IPS DF 4.7 (cell line): ENCODE data around the gene WDR37.
"Not testable (repeated sequence)": the region's sequence is repeated elsewhere in the genome, so short reads cannot be mapped to it uniquely, and the experiment has no call there.

Experiments
- DNase-seq: peaks from one replicate; pipeline ENCODE4 v3.0.0-alpha.2; 2013; ENCODE audit warnings: low spot score; ENCODE audit errors: extremely low read depth

The WDR37 gene

DNA sequence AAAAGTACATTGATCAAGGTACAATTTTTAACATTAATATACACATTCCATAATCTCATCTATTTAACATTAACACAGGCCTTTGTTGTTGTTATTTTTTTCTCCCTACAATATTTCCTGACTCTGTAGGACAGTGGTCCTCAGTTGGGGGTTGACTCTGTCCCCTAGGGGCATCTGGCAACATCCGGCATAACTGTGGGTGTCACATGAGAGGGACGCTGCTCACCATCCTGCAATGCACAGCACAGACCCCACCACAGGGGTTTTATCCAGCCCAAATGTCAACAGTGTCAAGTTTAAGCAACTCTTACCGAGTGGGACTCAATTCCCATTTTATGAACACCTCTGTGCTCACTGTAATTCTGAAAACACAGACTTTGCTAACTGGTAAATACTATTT, 16.1 kb upstream of the WDR37 start:
- no peak for DNase-seq

- no peak for DNase-seq
Measured at GRCh38 chr10:1041514-1041913, 14.7 kb upstream of the WDR37 start.

DNA sequence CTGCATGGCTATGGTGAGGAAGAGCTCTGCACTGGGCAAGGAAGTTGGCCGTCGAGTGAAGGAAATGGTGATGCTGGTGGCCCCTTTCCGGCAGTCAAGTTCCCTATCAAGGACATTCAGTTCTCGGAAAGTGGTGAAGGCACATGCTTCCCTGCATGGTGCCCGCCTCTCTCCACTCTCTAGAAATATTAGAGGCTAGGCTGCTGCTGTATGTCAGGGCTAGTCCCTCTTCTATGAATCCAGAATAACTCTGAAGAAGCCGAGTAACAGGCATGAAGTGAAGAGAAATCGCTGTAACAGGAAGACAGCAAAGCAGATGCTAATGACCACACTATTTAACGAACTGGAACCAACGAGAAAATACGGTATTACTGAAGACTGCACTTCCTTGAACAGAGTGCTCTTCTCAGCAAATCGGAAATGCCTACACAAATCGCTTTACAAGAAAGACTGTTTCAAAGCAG, 12.6 kb upstream of the WDR37 start:
- DNase-seq, result no peak

DNA sequence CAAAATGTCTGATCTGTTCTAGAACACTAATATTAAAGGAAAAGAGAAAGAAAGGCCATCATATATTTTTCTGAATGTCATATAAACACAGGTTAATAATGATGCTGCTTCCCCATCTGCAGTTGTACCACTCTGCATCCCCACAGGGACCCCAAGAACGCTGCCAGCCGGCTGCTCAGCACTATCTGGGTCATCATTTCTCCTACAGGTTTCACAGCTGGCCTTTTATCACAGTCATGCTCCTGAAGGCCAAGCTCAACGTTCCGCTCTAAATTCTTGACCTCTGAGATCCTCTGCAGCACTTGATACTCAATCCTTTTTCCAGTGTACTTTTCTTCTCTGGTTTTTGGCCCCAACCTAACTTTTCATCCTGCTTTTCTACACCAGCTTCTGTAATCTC, 12.0 kb upstream of the WDR37 start:
- no peak for DNase-seq

DNA sequence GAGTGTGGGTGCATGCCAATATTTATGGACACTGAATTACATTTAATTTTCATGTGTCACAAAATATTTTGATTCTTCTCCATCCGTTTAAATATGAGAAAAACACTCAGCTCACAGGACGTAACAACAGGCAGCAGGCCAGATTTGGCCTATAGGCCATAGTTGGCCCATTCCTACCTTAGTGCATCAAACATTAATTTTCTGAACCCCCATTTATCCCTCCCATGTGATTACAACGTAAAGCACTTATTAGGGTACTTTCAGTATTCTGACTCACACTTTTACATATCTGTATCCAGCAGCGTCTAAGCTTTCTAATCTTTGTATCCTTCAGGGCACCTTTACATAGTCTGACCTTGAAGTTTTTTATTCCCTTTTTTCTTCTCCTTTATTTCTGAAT, 11.2 kb upstream of the WDR37 start:
- DNase-seq, result no peak

GRCh38 chr10:1045415-1045814, 10.8 kb upstream of the WDR37 start:
- DNase-seq, result no peak

DNA sequence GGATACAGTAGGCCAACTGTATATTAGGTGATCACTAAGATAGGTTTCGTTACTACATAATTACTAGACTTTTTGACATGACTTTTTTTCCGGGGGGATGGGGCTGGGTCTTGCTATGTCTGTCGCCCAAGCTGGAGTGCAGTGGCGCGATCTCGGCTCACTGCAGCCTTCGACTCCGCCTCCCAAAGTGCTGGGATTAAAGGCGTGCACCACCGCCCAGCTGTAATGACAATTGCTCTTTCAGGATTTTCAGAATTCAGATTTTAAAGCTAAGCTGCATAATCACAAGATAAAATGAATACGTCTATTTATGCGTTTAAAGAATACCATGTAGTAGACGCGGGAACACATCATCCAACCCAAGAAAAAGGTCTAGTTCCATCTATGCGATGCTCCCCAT, 8.2 kb upstream of the WDR37 start:
- DNase-seq, result no peak

- DNase-seq, result no peak
Measured at GRCh38 chr10:1048349-1048731, 7.8 kb upstream of the WDR37 start.

- peak; percentile 91 for DNase-seq
Measured at GRCh38 chr10:1048732-1049424, 7.3 kb upstream of the WDR37 start, which contains the start of gene IDI1. Gene IDI1 (minus strand): TSS chr10:1049119. CDS start chr10:1049003, 116 bp downstream.

- DNase-seq, result no peak
Measured at GRCh38 chr10:1049425-1049958, 6.7 kb upstream of the WDR37 start.

GRCh38 chr10:1050145-1050544, 6.0 kb upstream of the WDR37 start:
- DNase-seq, result no peak

GRCh38 chr10:1050554-1050953, 5.6 kb upstream of the WDR37 start:
- no peak for DNase-seq

GRCh38 chr10:1054684-1055083, 1.5 kb upstream of the WDR37 start:
- no peak for DNase-seq

DNA sequence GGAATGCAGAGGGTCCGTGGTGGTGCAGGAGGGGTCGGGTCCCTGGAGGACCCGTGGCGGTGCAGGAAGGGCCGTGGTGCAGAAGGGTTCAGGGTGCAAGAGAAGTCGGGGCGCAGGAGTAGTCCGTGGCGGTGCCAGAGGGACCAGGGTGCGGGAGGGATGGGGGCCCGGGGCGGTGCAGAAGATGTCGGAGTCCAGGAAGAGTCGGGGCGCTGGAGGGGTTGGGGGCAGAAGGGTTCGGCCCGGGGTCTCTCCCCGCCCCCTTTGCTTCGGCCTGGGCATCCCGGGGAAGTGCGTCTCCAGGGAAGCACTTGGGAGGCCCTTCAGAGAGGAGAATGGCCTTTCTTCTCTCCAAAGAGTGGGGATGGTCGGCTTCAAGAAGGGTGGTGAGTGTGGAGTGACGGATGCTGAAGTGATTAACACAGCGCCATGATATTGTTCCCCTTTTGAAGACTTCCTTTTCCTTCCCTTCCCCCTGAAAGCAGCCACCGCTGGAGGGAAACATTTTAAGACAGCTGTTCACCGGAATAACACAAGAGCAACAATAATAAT, 997 bp downstream of the WDR37 start:
- no peak for DNase-seq

DNA sequence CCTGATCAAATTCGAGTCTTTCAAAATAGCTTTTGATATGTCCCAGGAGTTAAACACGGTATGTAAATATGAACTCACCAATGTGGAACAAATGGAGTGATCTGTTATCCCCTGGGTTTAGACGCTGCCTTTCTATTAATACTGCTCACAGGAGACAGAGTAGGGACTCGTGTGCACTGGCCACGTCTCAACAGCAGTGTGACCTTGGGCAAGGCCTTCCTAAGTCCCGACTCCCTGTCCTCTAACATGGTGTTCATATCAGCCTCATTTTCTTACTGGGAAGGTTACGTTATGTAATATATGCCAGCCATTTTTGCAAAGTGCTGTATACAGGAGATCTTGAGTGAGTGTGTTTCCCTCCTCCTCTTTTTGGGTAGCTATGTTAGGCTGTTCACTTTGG, 1.8 kb downstream of the WDR37 start:
- no peak for DNase-seq

- no peak for DNase-seq
Measured at GRCh38 chr10:1059902-1060301, 3.7 kb downstream of the WDR37 start.

DNA sequence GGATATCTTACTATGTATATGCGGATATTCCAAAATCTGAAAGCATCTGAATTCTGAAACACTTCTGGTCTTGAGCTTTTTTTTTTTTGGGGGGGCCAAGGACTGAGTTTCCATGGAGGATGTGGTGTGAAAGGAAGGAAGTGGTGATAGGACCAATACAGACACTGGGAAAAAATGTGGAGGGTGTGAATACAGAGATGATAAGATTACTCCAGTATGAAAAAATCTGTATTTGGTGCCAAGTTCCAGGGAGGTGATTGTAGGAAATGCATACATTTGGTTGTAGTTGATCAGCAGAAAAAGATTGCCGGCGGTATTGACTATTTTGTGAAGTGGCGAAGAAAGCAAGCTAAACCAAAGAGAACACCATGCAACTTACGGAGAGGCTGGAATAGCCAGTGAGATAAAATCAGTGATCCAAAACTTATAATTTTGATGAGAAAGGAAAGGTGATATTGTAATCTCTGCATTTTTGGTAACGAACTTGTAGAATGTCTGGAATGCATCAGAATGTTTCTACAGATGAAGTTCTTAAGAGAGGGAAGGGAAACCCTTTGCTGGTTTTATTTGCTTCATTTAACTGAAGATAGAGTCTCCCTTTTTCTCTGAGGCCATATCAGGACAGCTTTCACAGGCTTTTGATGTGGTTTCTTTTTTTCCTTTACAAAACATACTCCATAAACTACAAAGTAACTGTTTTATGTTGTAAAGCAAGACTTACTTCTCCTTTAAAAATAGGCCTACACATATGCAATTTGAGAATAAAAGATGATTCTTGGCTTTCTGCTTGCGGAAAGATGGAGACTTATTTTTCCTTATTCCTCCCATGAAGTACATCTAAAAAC, 6.0 kb downstream of the WDR37 start:
- no peak for DNase-seq

GRCh38 chr10:1063232-1063865, 7.2 kb downstream of the WDR37 start:
- no peak for DNase-seq

DNA sequence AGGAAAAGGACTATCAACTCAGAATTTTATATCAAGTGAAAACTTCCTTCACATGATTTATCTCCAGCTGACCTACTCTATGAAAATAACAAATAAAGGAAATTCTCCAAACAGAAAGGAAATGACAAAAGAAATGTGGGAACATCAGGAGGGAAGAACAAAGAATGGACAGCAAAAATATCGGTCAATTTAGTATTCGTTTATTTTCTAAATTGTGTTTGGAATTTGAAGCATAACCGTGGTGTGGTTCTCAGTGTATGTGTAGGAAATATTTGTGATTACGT, 8.7 kb downstream of the WDR37 start:
- no peak for DNase-seq

- not testable (repeated sequence) for DNase-seq
Measured at GRCh38 chr10:1066734-1067133, 10.5 kb downstream of the WDR37 start.

- DNase-seq, result no peak
Measured at GRCh38 chr10:1068380-1069361, 12.5 kb downstream of the WDR37 start.
